HepG2 (cell line): ENCODE results near the gene ATP23. TPM values are rescaled to one million over a fixed set of nuclear protein-coding genes. Genes with fewer than 3 reads are reported as not detected.

ENCODE experiments used
- ATAC-seq: fragments of 200-7000 bp; cut with Tn5 transposase; 3 replicates; pipeline ENCODE4 v1.9.1; 2020; ENCODE audit warnings: mild to moderate bottlenecking, moderate library complexity
- BruUV-seq: library from RNA; stranded (reverse); fragments of 400-500 nt; replicated peaks from 2 replicates; lab custom pipeline; 2021; lab: Mats Ljungman, UMichigan
- CTCF ChIA-PET: fragments of 300-600 bp; formaldehyde crosslinking; extraction: SDS; loops from one replicate; lab custom pipeline; 2021; ENCODE audit warnings: low total read pairs, inconsistent platforms, low intra/inter-chr PET ratio; lab: Yijun Ruan, JAX
- POLR2A ChIA-PET: fragments of 350-600 bp; sonication (Branson Sonifier 250); formaldehyde crosslinking; loops from one replicate; lab custom pipeline; 2020; ENCODE audit warnings: antibody characterized with exemption, inconsistent platforms; lab: Yijun Ruan, JAX
- DNase-seq: peaks from one replicate; pipeline ENCODE4 v3.0.0-alpha.2; 2015; ENCODE audit warnings: low spot score
- FAIRE-seq: peaks from 3 replicates; lab custom pipeline; 2011; peaks lifted over from hg19 to GRCh38; lab: Jason Lieb, UNC
- H2AFZ ChIP-seq: one replicate; pipeline ENCODE4 v1.6.1; 2011; ENCODE audit warnings: low read length, inconsistent platforms
- H3K27ac ChIP-seq: fragments of 300-600 bp; 3 replicates; pipeline ENCODE4 v1.8.0; 2011; ENCODE audit warnings: mixed run types, mild to moderate bottlenecking, mixed read lengths, low read length, inconsistent platforms; ENCODE audit not compliant: insufficient read depth; ENCODE audit errors: extremely low read length
- H3K27me3 ChIP-seq, 2 experiments: fragments of 200-600 bp in 1 of 2; 2 replicates in 1 of 2; 3 replicates in 1 of 2; pipeline versions ENCODE4 v1.6.0 to v1.8.0; 2011; ENCODE audit warnings: low read length in 2 of 2, mild to moderate bottlenecking in 2 of 2, moderate library complexity in 2 of 2, inconsistent platforms in 1 of 2; ENCODE audit not compliant: insufficient read depth in 2 of 2, control insufficient read depth in 1 of 2
- H3K36me3 ChIP-seq, 2 experiments: fragments of 200-600 bp in 1 of 2; replicated peaks in 1 of 2; 2 replicates in 1 of 2; 3 replicates in 1 of 2; pipeline versions ENCODE4 v1.5.1 to v1.8.0; 2011; ENCODE audit warnings: low read length in 2 of 2, inconsistent platforms in 1 of 2; ENCODE audit not compliant: insufficient read depth in 2 of 2, control insufficient read depth in 1 of 2
- H3K4me1 ChIP-seq: 2 replicates; pipeline ENCODE4 v1.5.1; 2012; ENCODE audit warnings: low read length, inconsistent platforms; ENCODE audit not compliant: insufficient read depth
- H3K4me2 ChIP-seq: 2 replicates; pipeline ENCODE4 v1.6.0; 2011; ENCODE audit warnings: low read depth, low read length, inconsistent platforms
- H3K4me3 ChIP-seq, 3 experiments: fragments of 200-600 bp in 1 of 3; sonication (generic), shearing (Covaris generic) in 1 of 3; replicated peaks in 1 of 3; 2 replicates each; pipeline ENCODE4 v1.5.1; 2011 to 2016; ENCODE audit warnings: low read length in 3 of 3, inconsistent platforms in 2 of 3, low read depth in 2 of 3, mild to moderate bottlenecking in 2 of 3, control low read depth in 1 of 3, mixed read lengths in 1 of 3; ENCODE audit not compliant: insufficient read depth in 1 of 3
- H3K79me2 ChIP-seq: one replicate; pipeline ENCODE4 v1.6.1; 2011; ENCODE audit warnings: low read length, inconsistent platforms; ENCODE audit not compliant: insufficient read depth
- H3K9ac ChIP-seq: 2 replicates; pipeline ENCODE4 v1.6.0; 2011; ENCODE audit warnings: mild to moderate bottlenecking, low read depth, low read length, inconsistent platforms; ENCODE audit not compliant: insufficient read depth
- H3K9me3 ChIP-seq: 2 replicates; pipeline ENCODE4 v1.5.1; 2012; ENCODE audit warnings: mild to moderate bottlenecking, low read length
- H4K20me1 ChIP-seq: 2 replicates; pipeline ENCODE4 v1.6.0; 2011; ENCODE audit warnings: inconsistent platforms, mild to moderate bottlenecking, low read length, moderate library complexity; ENCODE audit not compliant: insufficient read depth
- ISX ChIP-seq: sonication (generic); formaldehyde crosslinking; conservative IDR thresholded peaks from 2 replicates; pipeline ENCODE4 v1.5.0; 2020; ENCODE audit warnings: missing genetic modification reagents
- KLF15 ChIP-seq: sonication (generic); formaldehyde crosslinking; IDR thresholded peaks from 2 replicates; pipeline ENCODE4 v1.8.1; 2023; ENCODE audit warnings: borderline replicate concordance, mild to moderate bottlenecking, inconsistent platforms, missing genetic modification reagents, mixed read lengths
- LBX2 ChIP-seq: sonication (generic); formaldehyde crosslinking; IDR thresholded peaks from 2 replicates; pipeline ENCODE4 v1.5.0; 2020; ENCODE audit warnings: missing genetic modification reagents, mild to moderate bottlenecking, borderline replicate concordance
- MYNN ChIP-seq: sonication (generic); formaldehyde crosslinking; IDR thresholded peaks from 2 replicates; pipeline ENCODE4 v1.4.0; 2020; ENCODE audit warnings: mild to moderate bottlenecking, low read depth, missing genetic modification reagents
- RFX5 ChIP-seq: IDR thresholded peaks from 2 replicates; pipeline ENCODE4 v1.6.1; 2011; ENCODE audit warnings: low read depth, low read length, improper control_type of control experiment
- SKI ChIP-seq: fragments of 450-650 bp; IDR thresholded peaks from one replicate; pipeline ENCODE4 v1.6.1; 2018; ENCODE audit warnings: mild to moderate bottlenecking; ENCODE audit not compliant: partially characterized antibody
- SPEN ChIP-seq: sonication (generic); formaldehyde crosslinking; IDR thresholded peaks from 2 replicates; pipeline ENCODE4 v1.5.1; 2020; ENCODE audit warnings: low read depth, mild to moderate bottlenecking, missing genetic modification reagents
- ZBTB26 ChIP-seq: IDR thresholded peaks from 2 replicates; pipeline ENCODE4 v1.6.1; 2016; ENCODE audit warnings: missing compliant biosample characterization, missing genetic modification reagents, borderline replicate concordance
- ZFP36 ChIP-seq: fragments of 150-350 bp; IDR thresholded peaks from 2 replicates; pipeline ENCODE4 v1.6.1; 2018; ENCODE audit warnings: borderline replicate concordance, low read length, low read depth; ENCODE audit not compliant: partially characterized antibody
- ZFP36L2 ChIP-seq: sonication (generic); formaldehyde crosslinking; IDR thresholded peaks from 2 replicates; pipeline ENCODE4 v1.4.0; 2020; ENCODE audit warnings: missing genetic modification reagents
- ZNF614 ChIP-seq: IDR thresholded peaks from 2 replicates; pipeline ENCODE4 v1.6.1; 2018; ENCODE audit warnings: missing biosample characterization, missing genetic modification reagents, inconsistent platforms, borderline replicate concordance
- WGBS: methylation state at CpG from one replicate; pipeline ENCODE4 v1.1.6; 2017; ENCODE audit warnings: low lambda C conversion rate; 5-methylcytosine and 5-hydroxymethylcytosine counted together
- in situ Hi-C: cut with HindIII; loops from 2 replicates; pipeline ENCODE4 v1.10.0; 2017; ENCODE audit warnings: low pct_unique_long_range_greater_than_20kb; ENCODE audit not compliant: extremely low pct_ligation_motif_present
- intact Hi-C: fragments of 100-400 bp; cut with micrococcal nuclease; formaldehyde crosslinking; loops from one replicate; pipeline ENCODE4 v1.10.0; 2022; ENCODE audit not compliant: unreplicated experiment
- polyA plus RNA-seq, 8 experiments: library from polyadenylated mRNA; depleted of rRNA in 3 of 8; stranded (reverse) in 7 of 8; unstranded in 1 of 8; fragments of >200 nt; fragmentation: Illumina TruSeq in 4 of 8; extraction: Trizol in 4 of 8; gene quantifications; 2 replicates each; pipeline versions ENCODE4 v1.2.1 to v1.2.3, GENCODE V29; 2011 to 2016; ENCODE audit warnings: low read depth in 4 of 8, missing spikeins in 1 of 8, mixed read lengths in 1 of 8; ENCODE audit not compliant: insufficient read depth in 1 of 8
- total RNA-seq, 5 experiments: library from RNA; depleted of rRNA; stranded (reverse); fragments of >200 nt; fragmentation: Illumina TruSeq; extraction: Trizol; gene quantifications; 2 replicates each; pipeline ENCODE4 v1.2.3, GENCODE V29; 2016; ENCODE audit warnings: low read depth in 1 of 5

The ATP23 gene
- total and polyA plus RNA-seq, 2 of the 13 experiments (the other 11 are each of a cell fraction or from before 2014, with no cell fraction given), result 12.1 to 14.7 TPM

GRCh38 chr12:57909056-57909455 is 32.3 kb upstream of the ATP23 start (continued):
- TF ChIP-seq SKI, result no peak

DNA sequence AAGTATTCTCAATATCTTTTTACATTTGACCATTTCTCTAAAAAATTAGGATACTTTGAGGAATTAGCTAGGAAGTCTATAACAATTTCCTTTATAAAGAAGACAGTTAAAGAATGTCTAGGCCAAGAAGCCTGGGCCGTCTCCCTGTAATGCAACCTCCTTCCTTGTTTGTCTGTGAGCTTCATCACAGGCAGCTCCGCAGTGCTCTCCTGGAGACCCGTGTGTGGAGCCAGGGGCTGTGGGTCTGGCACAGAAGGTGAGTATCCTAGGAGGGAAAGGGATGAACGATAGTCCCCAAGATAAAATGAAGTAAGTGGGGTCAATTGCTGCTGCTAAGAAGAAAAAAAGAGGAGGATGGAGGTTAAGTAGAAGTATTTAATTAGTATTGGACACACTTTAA is 31.8 kb upstream of the ATP23 start:
- H3K9me3 ChIP-seq, result no peaks in the 10 kb centered on the region
- no peak overlapping the region for H2AFZ ChIP-seq
- whole genome bisulfite sequencing, result 9% methylated on average over 4 of the region's 4 CpGs
- no peak overlapping the region for H3K4me3 ChIP-seq
- FAIRE-seq (no peak), DNase-seq (no peak), ATAC-seq (no peak)
- TF ChIP-seq RFX5 (no peak), ISX (CRISPR knock-in tag) (no peak), LBX2 (CRISPR knock-in tag) (no peak), ZBTB26 (no peak), MYNN (no peak), SPEN (CRISPR knock-in tag) (no peak), ZNF614 (no peak), KLF15 (CRISPR knock-in tag) (no peak), ZFP36L2 (CRISPR knock-in tag) (no peak), ZFP36 (no peak)
- H3K4me2 ChIP-seq, result no peak overlapping the region
- no peak overlapping the region for H3K9ac ChIP-seq
- H3K27ac ChIP-seq, result no peak overlapping the region
- no peaks in the 10 kb centered on the region for H3K79me2 ChIP-seq
- POLR2A ChIA-PET, result no interaction called here
- in situ Hi-C loops, result no loop called here
- peaks cover 10% of the 10 kb centered on the region for H3K4me1 ChIP-seq
- H3K27me3 ChIP-seq, result peaks cover 0 to 43% of the 10 kb centered on the region in 2 experiments; a peak in 3 of 5 replicates
- BruUV-seq, result no TSS peak
- H3K36me3 ChIP-seq, result no peaks in the 10 kb centered on the region
- intact Hi-C loops, result no loop called here
- CTCF ChIA-PET, result no interaction called here
- no peaks in the 10 kb centered on the region for H4K20me1 ChIP-seq
